Liver (tissue), 9 donors: Measurements from ENCODE around the gene DDX24. TPM values are rescaled to one million over a fixed set of nuclear protein-coding genes. Genes with fewer than 3 reads are reported as not detected.

ENCODE experiments used
- DNase-seq: peaks from one replicate; pipeline ENCODE4 v3.0.0-alpha.2; 2017; ENCODE audit warnings: low spot score
- H3K27ac ChIP-seq, 2 donors: one replicate each; pipeline ENCODE4 v1.7.0; 2013; ENCODE audit warnings: inconsistent platforms in 2 of 2, low read length in 2 of 2, control low read depth in 1 of 2, low read depth in 1 of 2, mild to moderate bottlenecking in 1 of 2
- H3K27me3 ChIP-seq, 4 donors: one replicate each; pipeline versions ENCODE4 v1.6.1 to v1.7.0; 2013; ENCODE audit warnings: low read length in 3 of 4, inconsistent platforms in 1 of 4, mild to moderate bottlenecking in 1 of 4, moderate library complexity in 1 of 4; ENCODE audit not compliant: control insufficient read depth in 4 of 4, insufficient read depth in 4 of 4
- H3K36me3 ChIP-seq, 4 donors: one replicate each; pipeline versions ENCODE4 v1.6.1 to v1.7.0; 2013; ENCODE audit warnings: low read length in 3 of 4, mild to moderate bottlenecking in 3 of 4, low read depth in 1 of 4, moderate library complexity in 1 of 4; ENCODE audit not compliant: control insufficient read depth in 4 of 4, insufficient read depth in 3 of 4
- H3K4me1 ChIP-seq, 4 donors: one replicate each; pipeline versions ENCODE4 v1.6.1 to v1.7.0; 2013; ENCODE audit warnings: low read length in 3 of 4, mild to moderate bottlenecking in 3 of 4, moderate library complexity in 1 of 4; ENCODE audit not compliant: control insufficient read depth in 4 of 4, insufficient read depth in 4 of 4
- H3K4me3 ChIP-seq, 3 donors: one replicate each; pipeline versions ENCODE4 v1.6.1 to v1.7.0; 2013; ENCODE audit warnings: low read length in 3 of 3, control low read depth in 1 of 3, low read depth in 1 of 3, mild to moderate bottlenecking in 1 of 3
- H3K9ac ChIP-seq, 2 donors: one replicate each; pipeline ENCODE4 v1.7.0; 2013; ENCODE audit warnings: low read length in 2 of 2, mild to moderate bottlenecking in 2 of 2, moderate library complexity in 2 of 2, control low read depth in 1 of 2, low read depth in 1 of 2
- H3K9me3 ChIP-seq, 4 donors: one replicate each; pipeline versions ENCODE4 v1.6.1 to v1.7.0; 2013; ENCODE audit warnings: low read length in 3 of 4; ENCODE audit not compliant: control insufficient read depth in 4 of 4
- ATF3 ChIP-seq: IDR thresholded peaks from 2 replicates; pipeline ENCODE4 v1.6.1; 2016; ENCODE audit warnings: antibody characterized with exemption
- CTCF ChIP-seq: fragments of 150-350 bp; IDR thresholded peaks from 2 replicates; pipeline ENCODE4 v1.5.1; 2017; ENCODE audit warnings: improper control_type of control experiment, low read depth, low read length; ENCODE audit not compliant: missing input control
- EGR1 ChIP-seq, 2 donors: IDR thresholded peaks; 2 replicates each; pipeline ENCODE4 v1.6.1; 2016 to 2018; ENCODE audit warnings: antibody characterized with exemption in 2 of 2, low read depth in 2 of 2
- FOXA1 ChIP-seq: IDR thresholded peaks from 2 replicates; pipeline ENCODE4 v1.6.1; 2016; ENCODE audit warnings: antibody characterized with exemption
- FOXA2 ChIP-seq: IDR thresholded peaks from 2 replicates; pipeline ENCODE4 v1.6.1; 2016; ENCODE audit warnings: antibody characterized with exemption
- JUND ChIP-seq, 2 donors: IDR thresholded peaks; 2 replicates each; pipeline ENCODE4 v1.6.1; 2016; ENCODE audit warnings: antibody characterized with exemption in 2 of 2
- MAX ChIP-seq: IDR thresholded peaks from 2 replicates; pipeline ENCODE4 v1.6.1; 2016; ENCODE audit warnings: antibody characterized with exemption
- NR2F2 ChIP-seq: IDR thresholded peaks from 2 replicates; pipeline ENCODE4 v1.6.1; 2016; ENCODE audit warnings: antibody characterized with exemption
- RAD21 ChIP-seq, 2 donors: IDR thresholded peaks; 2 replicates each; pipeline ENCODE4 v1.6.1; 2016; ENCODE audit warnings: antibody characterized with exemption in 2 of 2, mild to moderate bottlenecking in 2 of 2
- RXRA ChIP-seq, 2 donors: IDR thresholded peaks; 2 replicates each; pipeline ENCODE4 v1.6.1; 2017 to 2018; ENCODE audit warnings: antibody characterized with exemption in 2 of 2, mild to moderate bottlenecking in 1 of 2
- YY1 ChIP-seq: IDR thresholded peaks from 2 replicates; pipeline ENCODE4 v1.6.1; 2016; ENCODE audit warnings: antibody characterized with exemption, mild to moderate bottlenecking
- WGBS: extraction: QIAGEN DNeasy Blood & Tissue Kit; methylation state at CpG from one replicate; pipeline ENCODE4 v1.1.7; 2013; 5-methylcytosine and 5-hydroxymethylcytosine counted together
- polyA plus RNA-seq, 2 donors: library from polyadenylated mRNA; stranded (reverse) in 1 of 2; unstranded in 1 of 2; fragments of 200-250 nt in 1 of 2; fragments of >200 nt in 1 of 2; fragmentation: Nextera tagmentation in 1 of 2; extraction: Ambion mirVana in 1 of 2; gene quantifications; one replicate each; pipeline versions ENCODE4 v1.2.1 to v1.2.3, GENCODE V29; 2013 to 2015
- total RNA-seq, 2 donors: library from RNA; depleted of rRNA; stranded (reverse); fragments of >200 nt; gene quantifications; one replicate each; pipeline ENCODE4 v1.2.3, GENCODE V29; 2014
- donor health status: healthy.
- donor health status: healthy.
- donor health status: healthy.
- donor health status: healthy.
- donor health status: healthy.

Gene DDX24
- total and polyA plus RNA-seq, 4 donors, result 33.8 to 59.7 (median 47.8) TPM

- WGBS, result 84% methylated on average over 7 of the region's 7 CpGs
Measured at GRCh38 chr14:94103554-94104150, 22.6 kb upstream of the DDX24 start.

GRCh38 chr14:94102768-94103482, 21.9 kb upstream of the DDX24 start:
- no peaks in the 10 kb centered on the region for H3K36me3 ChIP-seq
- H3K4me1 ChIP-seq, result no peaks in the 10 kb centered on the region
- H3K9me3 ChIP-seq, result no peaks in the 10 kb centered on the region
- H3K27me3 ChIP-seq, result no peaks in the 10 kb centered on the region
- no peak overlapping the region for H3K27ac ChIP-seq
- WGBS, result 85% methylated on average over 8 of the region's 8 CpGs
- H3K9ac ChIP-seq, result no peak overlapping the region
- no peak for DNase-seq
- TF ChIP-seq FOXA1 (no peak), CTCF (no peak), RXRA (IDR thresholded peaks at IDR 0.05) (no peak), NR2F2 (no peak), EGR1 (IDR thresholded peaks at IDR 0.05; ENCODE audit: low read depth in 2 of 2) (no peak), FOXA2 (no peak)
- no peak overlapping the region for H3K4me3 ChIP-seq

More at GRCh38 chr14:94103554-94104150, 22.6 kb upstream of the DDX24 start:
- Histone ChIP-seq H3K9ac (no peak overlapping the region), H3K4me1 (peaks cover 0 to 2% (median 0%) of the 10 kb centered on the region in 4 donors), H3K4me3 (no peak overlapping the region), H3K27me3 (no peaks in the 10 kb centered on the region), H3K27ac (no peak overlapping the region), H3K9me3 (no peaks in the 10 kb centered on the region), H3K36me3 (no peaks in the 10 kb centered on the region)
- TF ChIP-seq YY1 (no peak), CTCF (no peak), MAX (no peak), JUND (IDR thresholded peaks at IDR 0.05) (no peak), EGR1 (IDR thresholded peaks at IDR 0.05; ENCODE audit: low read depth in 2 of 2) (no peak), FOXA2 (no peak), RXRA (IDR thresholded peaks at IDR 0.05) (no peak), ATF3 (no peak)
- no peak for DNase-seq

GRCh38 chr14:94101748-94102147, 20.7 kb upstream of the DDX24 start:
- Histone ChIP-seq H3K9me3 (no peaks in the 10 kb centered on the region), H3K27me3 (no peaks in the 10 kb centered on the region), H3K4me3 (no peak overlapping the region), H3K9ac (no peak overlapping the region), H3K27ac (no peak overlapping the region), H3K4me1 (no peaks in the 10 kb centered on the region), H3K36me3 (no peaks in the 10 kb centered on the region)
- DNase-seq, result no peak
- TF ChIP-seq JUND (IDR thresholded peaks at IDR 0.05) (no peak), RAD21 (IDR thresholded peaks at IDR 0.05) (no peak)
- WGBS, result 95% methylated on average over 10 of the region's 10 CpGs
